ENCODE data around the gene ELOVL6. TPM values are rescaled to one million over a fixed set of nuclear protein-coding genes. Genes with fewer than 3 reads are reported as not detected.
"Not testable (repeated sequence)": the region's sequence is repeated elsewhere in the genome, so short reads cannot be mapped to it uniquely, and the experiment has no call there.

ELOVL6 gene
- total RNA-seq, 2 donors from 2014 or later: 6.1 to 6.5 TPM

DNA sequence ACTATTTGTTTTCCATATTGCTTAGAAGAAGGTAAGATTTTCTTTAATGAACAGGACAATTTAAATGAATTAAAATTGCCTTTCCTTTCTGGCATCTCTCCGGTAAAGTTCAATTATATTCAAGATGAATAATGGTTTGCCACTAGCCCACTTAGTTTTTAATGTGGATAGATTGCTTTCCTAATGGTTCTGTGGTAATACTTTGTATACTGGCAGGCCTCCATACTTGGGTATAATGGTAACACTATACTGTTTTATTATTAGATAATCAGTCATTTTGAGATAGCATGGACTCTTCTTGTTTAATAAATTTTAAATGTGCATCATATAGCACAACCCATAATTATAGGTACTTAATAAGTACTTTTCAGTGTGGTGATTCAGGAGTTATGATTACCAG is 89.5 kb downstream of the ELOVL6 start:
- ATAC-seq (replicated peaks): no peak
- Mint-ChIP-seq H3K27ac (no peak overlapping the region), H3K27me3 (no peaks in the 10 kb centered on the region), H3K9me3 (no peaks in the 10 kb centered on the region), H3K4me3 (no peak overlapping the region), H3K36me3 (ENCODE audit: low read depth) (no peaks in the 10 kb centered on the region), H3K4me1 (peaks cover 5% of the 10 kb centered on the region)

DNA sequence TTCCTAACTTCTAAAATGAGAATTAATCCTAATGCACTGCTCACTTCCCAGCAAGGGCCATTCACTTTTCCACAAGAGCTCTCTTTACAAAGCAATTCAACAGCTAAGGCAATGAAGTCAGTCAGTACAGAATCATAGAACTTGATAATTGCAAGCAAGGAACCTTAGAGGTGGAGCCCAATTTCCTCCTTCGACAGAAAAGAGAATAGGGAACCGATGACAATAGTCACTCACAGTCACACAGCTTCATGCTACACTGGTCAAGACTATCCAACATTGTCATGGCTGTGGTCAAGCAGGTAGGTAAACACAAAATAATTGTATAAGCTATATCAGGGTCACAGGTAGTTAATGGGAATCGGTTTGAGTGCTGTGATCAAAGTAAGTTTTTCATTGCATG is 90.0 kb downstream of the ELOVL6 start:
- peaks cover 5% of the 10 kb centered on the region for H3K4me1 Mint-ChIP-seq

DNA sequence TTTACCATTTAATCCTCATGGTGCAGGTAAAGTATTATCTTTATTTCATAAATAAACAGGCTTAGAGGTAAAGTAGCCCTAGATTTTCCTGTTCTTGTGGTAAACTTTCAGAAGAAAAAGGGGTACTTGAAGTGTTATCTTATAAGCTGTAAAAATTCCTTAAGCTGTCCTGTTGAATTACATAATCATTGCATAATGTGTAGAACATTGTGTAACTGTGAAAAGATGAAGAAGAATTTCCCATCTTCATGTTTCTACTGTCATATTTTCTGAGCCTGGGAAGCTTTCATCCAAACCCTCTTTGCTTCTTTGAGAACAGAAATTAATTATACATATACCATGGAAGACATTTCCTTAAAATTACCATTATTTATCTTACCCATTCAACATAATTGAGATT is 90.5 kb downstream of the ELOVL6 start:
- no peak overlapping the region for H3K4me3 Mint-ChIP-seq

More for the DNA sequence above, 90.0 kb downstream of the ELOVL6 start:
- Mint-ChIP-seq H3K4me3 (no peak overlapping the region), H3K27ac (no peak overlapping the region), H3K27me3 (no peaks in the 10 kb centered on the region), H3K36me3 (ENCODE audit: low read depth) (no peaks in the 10 kb centered on the region), H3K9me3 (no peaks in the 10 kb centered on the region)
- no peak for ATAC-seq (replicated peaks)

DNA sequence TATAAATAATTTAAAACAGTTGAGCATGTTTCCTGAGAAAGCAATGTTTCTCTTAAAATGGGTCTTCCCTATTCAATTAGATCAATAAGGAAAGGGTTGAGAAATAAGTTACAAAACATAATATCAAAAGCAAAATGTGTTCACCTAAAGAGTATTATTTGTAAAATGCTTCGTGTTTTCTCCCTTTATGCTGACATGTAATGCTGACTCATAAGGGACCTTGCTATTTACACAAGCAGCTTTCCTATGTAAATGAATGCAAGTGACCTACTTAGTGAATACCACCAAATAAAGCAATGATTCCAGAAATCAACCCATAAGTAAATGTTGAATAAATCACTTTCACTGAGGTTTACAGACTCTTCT is 91.5 kb downstream of the ELOVL6 start:
- no peaks in the 10 kb centered on the region for H3K9me3 Mint-ChIP-seq
- peaks cover 5% of the 10 kb centered on the region for H3K4me1 Mint-ChIP-seq
- peak; percentile 78 for ATAC-seq (replicated peaks)
- H3K27ac Mint-ChIP-seq: peak overlapping the region; percentile 63
- no peaks in the 10 kb centered on the region for H3K27me3 Mint-ChIP-seq
- H3K36me3 Mint-ChIP-seq (ENCODE audit: low read depth): no peaks in the 10 kb centered on the region
- H3K4me3 Mint-ChIP-seq: peak overlapping the region; percentile 44

More for the DNA sequence above, 90.5 kb downstream of the ELOVL6 start:
- Mint-ChIP-seq H3K9me3 (no peaks in the 10 kb centered on the region), H3K4me1 (peaks cover 5% of the 10 kb centered on the region), H3K36me3 (ENCODE audit: low read depth) (no peaks in the 10 kb centered on the region), H3K27me3 (no peaks in the 10 kb centered on the region), H3K27ac (no peak overlapping the region)
- ATAC-seq (replicated peaks): no peak

DNA sequence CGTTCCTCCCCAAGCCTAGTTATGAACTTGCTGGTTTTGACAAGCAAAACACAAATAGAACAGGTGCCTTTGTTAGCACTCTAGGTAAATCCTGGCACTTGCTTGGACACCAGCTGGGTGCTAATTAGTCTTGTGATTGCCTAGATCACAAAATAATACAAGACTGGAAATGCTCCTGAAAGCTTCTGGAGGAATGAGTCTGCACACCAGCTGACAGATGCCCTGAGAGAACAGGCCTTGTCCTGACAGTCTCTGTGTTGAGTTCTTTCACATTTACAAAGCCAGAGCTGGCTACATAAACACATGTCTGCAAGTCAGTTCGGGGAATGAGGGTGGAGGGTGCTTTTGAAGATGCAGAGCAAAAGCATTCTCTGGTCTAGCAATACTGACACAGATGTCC is 93.8 kb downstream of the ELOVL6 start:
- no peaks in the 10 kb centered on the region for H3K9me3 Mint-ChIP-seq
- no peaks in the 10 kb centered on the region for H3K27me3 Mint-ChIP-seq
- H3K4me3 Mint-ChIP-seq: no peak overlapping the region
- peaks cover 5% of the 10 kb centered on the region for H3K4me1 Mint-ChIP-seq
- H3K36me3 Mint-ChIP-seq (ENCODE audit: low read depth): no peaks in the 10 kb centered on the region
- no peak overlapping the region for H3K27ac Mint-ChIP-seq
- no peak for ATAC-seq (replicated peaks)

DNA sequence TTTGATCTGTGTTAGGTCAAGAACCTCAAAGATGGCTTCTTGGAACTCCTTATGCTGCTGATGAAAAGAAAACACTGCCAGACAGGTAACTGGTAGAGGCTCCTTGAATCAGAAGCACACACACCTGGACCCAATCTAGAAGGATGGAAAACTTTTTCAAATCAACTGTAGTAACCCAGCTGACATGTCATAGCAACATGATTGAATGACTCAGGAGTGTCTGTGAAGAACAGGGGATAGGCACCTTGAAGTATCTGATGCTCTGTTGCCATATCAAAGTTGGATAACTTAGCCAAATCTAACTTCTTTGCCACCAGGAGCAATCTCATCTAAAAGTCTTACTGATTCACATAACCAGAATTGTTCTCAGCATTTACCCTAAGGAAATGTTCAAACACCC is 98.8 kb downstream of the ELOVL6 start:
- H3K4me3 Mint-ChIP-seq: no peak overlapping the region
- H3K27ac Mint-ChIP-seq: no peak overlapping the region
- no peaks in the 10 kb centered on the region for H3K4me1 Mint-ChIP-seq
- no peaks in the 10 kb centered on the region for H3K27me3 Mint-ChIP-seq
- no peaks in the 10 kb centered on the region for H3K9me3 Mint-ChIP-seq
- ATAC-seq (replicated peaks): no peak
- H3K36me3 Mint-ChIP-seq (ENCODE audit: low read depth): no peaks in the 10 kb centered on the region

DNA sequence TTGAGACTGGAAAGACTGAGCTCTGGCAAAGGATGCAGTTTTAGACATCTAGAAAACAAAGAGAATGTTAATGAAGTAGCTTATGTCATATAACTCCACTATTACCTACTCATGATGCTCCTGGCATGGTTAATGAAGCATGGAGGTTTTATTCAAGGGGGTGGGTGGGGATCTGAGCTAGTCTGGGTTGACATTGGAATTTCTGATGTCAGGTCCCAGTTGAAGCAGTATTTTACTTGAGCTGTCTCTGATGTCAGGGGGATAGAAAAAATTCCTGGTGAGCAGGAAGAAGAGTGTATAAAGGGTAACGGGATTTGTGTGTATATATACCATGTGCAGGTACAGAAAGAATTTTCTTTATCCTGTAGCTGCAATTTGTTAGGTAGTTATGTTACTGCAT is 102.0 kb downstream of the ELOVL6 start:
- no peaks in the 10 kb centered on the region for H3K4me1 Mint-ChIP-seq

DNA sequence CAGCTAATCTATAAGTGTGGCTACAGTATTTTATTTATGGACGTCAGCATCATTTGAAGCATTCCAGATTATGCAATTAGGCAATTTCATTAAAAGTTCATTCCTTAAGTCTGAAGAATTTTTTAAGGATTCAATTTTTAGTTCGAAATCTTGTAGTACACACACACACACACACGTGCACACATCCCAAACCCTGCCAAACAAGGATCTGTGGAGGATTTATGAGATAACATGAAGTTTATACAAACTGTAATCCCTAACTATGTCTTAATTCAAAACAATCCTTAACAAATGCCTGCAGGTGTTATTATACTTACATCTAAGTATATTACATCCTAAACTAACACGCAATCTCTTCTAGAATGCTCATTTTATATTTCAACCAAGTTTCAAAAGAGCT is 105.8 kb downstream of the ELOVL6 start:
- no peaks in the 10 kb centered on the region for H3K9me3 Mint-ChIP-seq
- H3K27me3 Mint-ChIP-seq: no peaks in the 10 kb centered on the region
- no peak overlapping the region for H3K27ac Mint-ChIP-seq
- ATAC-seq (replicated peaks): no peak
- H3K4me1 Mint-ChIP-seq: peaks cover 16% of the 10 kb centered on the region
- no peaks in the 10 kb centered on the region for H3K36me3 Mint-ChIP-seq (ENCODE audit: low read depth)
- no peak overlapping the region for H3K4me3 Mint-ChIP-seq

More for the DNA sequence above, 102.0 kb downstream of the ELOVL6 start:
- no peaks in the 10 kb centered on the region for H3K27me3 Mint-ChIP-seq
- H3K9me3 Mint-ChIP-seq: no peaks in the 10 kb centered on the region
- H3K36me3 Mint-ChIP-seq (ENCODE audit: low read depth): no peaks in the 10 kb centered on the region
- no peak overlapping the region for H3K27ac Mint-ChIP-seq
- H3K4me3 Mint-ChIP-seq: no peak overlapping the region
- ATAC-seq (replicated peaks): no peak

DNA sequence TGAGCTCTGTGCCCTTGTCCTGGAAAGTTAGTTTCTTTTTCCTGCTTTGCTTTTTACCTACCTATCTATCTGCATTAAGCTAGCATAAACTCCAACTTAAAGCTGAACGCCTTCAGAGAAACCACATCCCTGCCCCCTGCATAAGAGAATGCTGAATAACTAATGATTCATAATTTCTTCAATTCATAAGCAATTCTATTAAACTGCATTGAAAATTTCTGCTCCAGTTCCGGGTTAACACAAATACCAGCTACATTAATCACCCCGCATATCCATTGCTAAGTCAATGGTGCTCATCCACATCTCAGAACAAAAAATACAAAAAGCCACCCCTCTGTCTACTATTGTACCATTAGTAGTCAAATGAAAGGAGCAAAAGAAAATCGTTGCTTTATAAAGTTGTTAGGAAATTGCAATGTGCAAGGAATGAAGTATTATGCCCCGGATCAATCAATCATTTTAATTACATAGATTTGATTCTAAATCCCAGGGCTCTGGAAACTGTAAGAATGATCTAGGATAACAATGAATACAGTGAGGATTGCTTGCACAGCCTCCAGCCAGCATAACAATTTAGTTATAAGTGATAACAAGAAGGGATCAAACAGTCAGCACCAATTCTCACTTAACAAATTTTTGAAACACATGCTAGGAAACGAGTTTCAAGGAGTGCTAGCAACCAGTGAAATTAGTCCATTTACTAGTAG is 106.8 kb downstream of the ELOVL6 start:
- Mint-ChIP-seq H3K9me3 (no peaks in the 10 kb centered on the region), H3K27me3 (no peaks in the 10 kb centered on the region), H3K27ac (no peak overlapping the region), H3K36me3 (ENCODE audit: low read depth) (no peaks in the 10 kb centered on the region), H3K4me3 (no peak overlapping the region), H3K4me1 (peaks cover 16% of the 10 kb centered on the region)
- no peak for ATAC-seq (replicated peaks)

DNA sequence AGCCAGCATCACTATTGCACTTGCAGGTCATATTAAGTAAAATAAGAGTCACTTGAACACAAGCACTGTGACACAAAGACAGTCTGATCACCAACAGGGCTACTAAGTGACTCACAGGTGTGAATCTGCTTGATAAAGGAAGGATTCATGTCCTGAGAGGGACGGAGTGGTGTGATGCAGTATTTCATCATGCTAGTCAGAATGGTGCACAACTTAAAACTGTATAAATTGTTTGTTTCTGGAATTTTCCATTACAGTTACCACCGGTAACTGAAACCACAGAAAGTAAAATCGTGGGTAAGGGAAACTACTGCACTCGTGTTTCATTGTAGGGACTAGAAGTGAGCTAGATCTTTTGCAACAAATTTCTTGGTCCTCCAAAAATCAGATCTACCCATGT is 109.7 kb downstream of the ELOVL6 start:
- H3K36me3 Mint-ChIP-seq (ENCODE audit: low read depth): no peaks in the 10 kb centered on the region
- H3K9me3 Mint-ChIP-seq: no peaks in the 10 kb centered on the region
- peaks cover 22% of the 10 kb centered on the region for H3K4me1 Mint-ChIP-seq
- H3K4me3 Mint-ChIP-seq: peak overlapping the region; percentile 58
- ATAC-seq (replicated peaks): peak; percentile 96
- H3K27ac Mint-ChIP-seq: peak overlapping the region; percentile 82
- H3K27me3 Mint-ChIP-seq: no peaks in the 10 kb centered on the region

DNA sequence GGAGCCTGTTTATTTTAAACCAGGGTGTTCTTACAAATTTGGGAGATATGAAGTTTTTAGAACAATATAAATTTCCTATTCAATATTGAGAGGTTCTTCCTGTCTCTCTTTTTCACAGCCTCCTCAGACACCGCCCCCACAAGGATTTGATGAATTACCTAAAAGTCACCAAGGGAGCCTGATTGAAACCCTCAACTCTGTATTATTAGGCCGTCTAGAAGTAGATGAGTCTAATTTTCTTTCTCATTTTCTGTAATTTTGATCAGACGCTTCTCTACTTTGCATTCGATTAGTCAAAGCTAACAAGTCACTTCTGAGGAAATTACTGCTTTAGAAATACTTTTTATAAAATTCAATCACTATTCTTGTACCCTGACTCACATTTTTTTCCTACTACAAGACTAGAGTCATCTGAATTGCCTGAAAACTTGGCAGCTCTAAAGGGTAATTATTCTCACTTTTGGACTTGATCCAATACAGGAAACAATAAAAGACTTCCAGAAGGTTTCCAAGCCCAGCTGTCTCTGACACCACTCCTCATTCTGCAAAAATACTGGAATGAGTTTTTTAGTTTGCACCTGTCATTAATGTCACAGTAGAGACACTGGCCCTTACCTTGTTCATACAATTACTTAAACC is 111.2 kb downstream of the ELOVL6 start:
- H3K27me3 Mint-ChIP-seq: no peaks in the 10 kb centered on the region
- peak overlapping the region; percentile 27 for H3K27ac Mint-ChIP-seq
- H3K36me3 Mint-ChIP-seq (ENCODE audit: low read depth): no peaks in the 10 kb centered on the region
- peak; percentile 44 for ATAC-seq (replicated peaks)
- no peak overlapping the region for H3K4me3 Mint-ChIP-seq
- no peaks in the 10 kb centered on the region for H3K9me3 Mint-ChIP-seq
- peaks cover 22% of the 10 kb centered on the region for H3K4me1 Mint-ChIP-seq

DNA sequence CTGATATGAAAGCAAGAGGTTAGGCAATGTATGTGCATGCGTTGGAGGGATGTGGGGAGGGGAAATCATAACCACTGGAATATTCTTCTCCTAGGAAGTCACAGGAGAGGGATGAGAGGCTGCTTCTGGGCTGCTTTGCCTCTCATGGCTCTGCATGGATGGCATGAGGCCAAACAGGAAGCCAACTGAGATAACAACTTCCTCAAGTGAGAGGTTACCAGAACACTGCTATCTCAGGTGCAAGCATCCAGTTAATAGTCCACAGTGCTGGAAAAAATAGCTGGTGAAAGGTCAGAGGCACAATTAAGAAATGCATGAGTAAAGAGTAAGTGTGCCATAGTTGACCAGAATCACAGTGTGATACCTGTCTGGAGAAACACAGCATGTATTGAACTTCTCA is 113.3 kb downstream of the ELOVL6 start:
- H3K4me3 Mint-ChIP-seq: no peak overlapping the region
- no peaks in the 10 kb centered on the region for H3K36me3 Mint-ChIP-seq (ENCODE audit: low read depth)
- H3K4me1 Mint-ChIP-seq: peaks cover 20% of the 10 kb centered on the region
- no peaks in the 10 kb centered on the region for H3K27me3 Mint-ChIP-seq
- H3K27ac Mint-ChIP-seq: peak overlapping the region; percentile 58
- ATAC-seq (replicated peaks): no peak
- no peaks in the 10 kb centered on the region for H3K9me3 Mint-ChIP-seq

DNA sequence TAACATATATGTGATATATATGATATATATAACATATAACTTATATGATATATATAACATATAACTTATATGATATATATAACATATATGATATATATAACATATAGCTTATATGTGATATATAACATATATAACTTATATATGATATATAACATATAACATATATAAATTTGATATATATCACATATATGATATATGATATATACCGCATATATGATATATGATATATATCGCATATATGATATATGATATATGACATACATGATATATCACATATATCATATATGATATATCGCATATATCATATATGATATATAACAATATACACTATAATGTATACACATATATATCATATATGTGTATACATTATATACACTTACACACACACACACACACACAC is 114.3 kb downstream of the ELOVL6 start:
- no peaks in the 10 kb centered on the region for H3K27me3 Mint-ChIP-seq
- no peak overlapping the region for H3K4me3 Mint-ChIP-seq
- no peak for ATAC-seq (replicated peaks)
- H3K9me3 Mint-ChIP-seq: no peaks in the 10 kb centered on the region
- H3K36me3 Mint-ChIP-seq (ENCODE audit: low read depth): no peaks in the 10 kb centered on the region
- peaks cover 15% of the 10 kb centered on the region for H3K4me1 Mint-ChIP-seq
- H3K27ac Mint-ChIP-seq: no peak overlapping the region

DNA sequence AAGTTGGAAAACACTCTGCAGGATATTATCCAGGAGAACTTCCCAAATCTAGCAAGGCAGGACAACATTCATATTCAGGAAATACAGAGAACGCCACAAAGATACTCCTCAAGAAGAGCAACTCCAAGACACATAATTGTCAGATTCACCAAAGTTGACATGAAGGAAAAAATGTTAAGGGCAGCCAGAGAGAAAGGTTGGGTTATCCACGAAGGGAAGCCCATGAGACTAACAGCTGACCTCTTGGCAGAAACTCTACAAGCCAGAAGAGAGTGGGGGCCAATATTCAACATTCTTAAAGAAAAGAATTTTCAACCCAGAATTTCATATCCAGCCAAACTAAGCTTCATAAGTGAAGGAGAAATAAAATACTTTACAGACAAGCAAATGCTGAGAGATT is 120.3 kb downstream of the ELOVL6 start:
- not testable (repeated sequence) for H3K27ac Mint-ChIP-seq; ATAC-seq (replicated peaks); H3K36me3 Mint-ChIP-seq (ENCODE audit: low read depth); H3K27me3 Mint-ChIP-seq; H3K9me3 Mint-ChIP-seq; H3K4me3 Mint-ChIP-seq; H3K4me1 Mint-ChIP-seq

DNA sequence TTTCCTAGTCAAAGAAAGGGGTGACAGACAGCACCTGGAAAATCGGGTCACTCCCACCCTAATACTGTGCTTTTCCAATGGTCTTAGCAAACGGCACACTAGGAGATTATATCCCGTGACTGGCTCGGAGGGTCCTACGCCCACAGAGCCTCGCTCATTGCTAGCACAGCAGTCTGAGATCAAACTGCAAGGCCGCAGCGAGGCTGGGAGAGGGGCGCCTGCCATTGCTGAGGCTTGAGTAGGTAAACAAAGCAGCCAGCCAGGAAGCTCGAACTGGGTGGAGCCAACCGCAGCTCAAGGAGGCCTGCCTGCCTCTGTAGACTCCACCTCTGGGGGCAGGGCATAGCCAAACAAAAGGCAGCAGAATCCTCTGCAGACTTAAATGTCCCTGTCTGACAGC is 121.6 kb downstream of the ELOVL6 start:
- not testable (repeated sequence) for H3K4me3 Mint-ChIP-seq; H3K9me3 Mint-ChIP-seq; ATAC-seq (replicated peaks); H3K36me3 Mint-ChIP-seq (ENCODE audit: low read depth); H3K27ac Mint-ChIP-seq; H3K27me3 Mint-ChIP-seq; H3K4me1 Mint-ChIP-seq
